Measurements from ENCODE around the gene MLEC.

MLEC gene

DNA sequence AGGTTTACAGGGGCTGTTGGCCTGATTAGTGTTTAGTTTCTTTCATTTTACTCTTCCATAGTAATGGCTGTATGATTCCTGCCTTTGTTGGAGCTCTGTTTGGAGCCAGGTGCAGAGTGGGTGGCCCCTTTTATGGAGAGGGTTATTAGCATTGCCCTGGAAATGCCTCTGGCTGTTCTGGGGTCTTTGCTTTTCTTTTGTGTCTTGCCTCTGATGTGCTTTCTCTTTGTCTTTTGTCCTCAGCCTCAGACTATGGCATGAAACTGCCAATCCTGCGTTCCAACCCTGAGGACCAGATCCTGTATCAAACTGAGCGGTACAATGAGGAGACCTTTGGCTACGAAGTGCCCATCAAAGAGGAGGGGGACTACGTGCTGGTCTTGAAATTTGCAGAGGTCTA is 6.9 kb downstream of the MLEC start:
- DNase-seq: no peak

DNA sequence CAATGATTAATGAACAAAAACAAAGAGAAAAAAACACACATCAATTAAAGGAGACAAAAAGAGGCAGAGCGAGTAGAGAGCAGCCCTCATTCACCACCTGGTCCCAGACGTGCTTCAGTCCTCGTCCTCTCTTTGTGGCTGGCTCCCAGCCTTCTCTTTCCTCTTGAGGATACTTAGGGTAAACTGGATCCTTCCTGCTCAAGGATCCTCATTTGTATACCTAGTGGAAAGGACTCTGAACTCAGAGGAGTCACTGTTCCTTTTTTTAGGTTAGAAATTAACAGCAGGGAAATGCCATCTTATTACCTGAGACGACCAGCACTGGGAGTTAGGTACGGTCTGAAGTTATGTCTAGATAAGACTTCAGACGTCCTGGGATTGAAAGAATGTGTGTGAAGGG is 9.7 kb downstream of the MLEC start:
- DNase-seq: no peak

DNA sequence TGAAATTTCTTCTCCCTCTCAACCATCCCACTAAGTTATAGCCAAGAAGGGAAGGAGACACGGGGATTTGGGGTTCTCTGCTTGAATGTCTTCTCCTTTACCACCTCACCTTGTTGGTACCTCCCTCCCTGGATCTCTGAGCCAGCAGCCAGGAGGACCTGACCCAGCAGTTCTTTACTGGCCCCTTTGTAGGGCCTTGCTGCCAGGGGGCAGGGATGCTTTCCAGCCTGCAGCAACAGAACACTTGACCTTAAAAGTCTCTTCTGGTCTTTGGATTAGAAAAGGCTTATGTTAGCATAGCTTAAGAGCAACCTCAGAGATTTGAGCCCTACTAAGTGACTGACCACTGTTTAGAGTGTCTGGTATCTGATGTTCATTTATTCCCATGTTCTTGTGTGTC is 10.4 kb downstream of the MLEC start:
- no peak for DNase-seq

DNA sequence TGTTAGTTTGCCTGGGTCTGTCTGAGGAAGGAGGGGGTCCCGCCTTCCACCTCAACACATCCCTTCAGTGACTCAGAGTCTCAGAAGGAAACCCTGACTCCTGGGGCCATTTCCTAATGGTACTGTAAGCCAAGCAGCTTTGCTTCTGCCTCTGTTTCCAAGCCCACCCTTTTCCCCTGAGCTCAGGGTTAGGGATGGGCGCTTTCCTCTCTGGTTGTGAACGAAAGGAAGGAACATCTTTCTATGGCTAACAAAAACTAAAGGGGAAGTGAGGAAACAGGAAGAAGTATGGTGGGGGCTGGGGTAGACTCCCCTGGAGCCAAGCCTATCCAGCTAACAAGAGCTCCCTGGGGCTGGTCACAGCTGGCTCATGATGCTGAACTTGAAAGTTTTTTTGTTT is 11.7 kb downstream of the MLEC start:
- DNase-seq: no peak

DNA sequence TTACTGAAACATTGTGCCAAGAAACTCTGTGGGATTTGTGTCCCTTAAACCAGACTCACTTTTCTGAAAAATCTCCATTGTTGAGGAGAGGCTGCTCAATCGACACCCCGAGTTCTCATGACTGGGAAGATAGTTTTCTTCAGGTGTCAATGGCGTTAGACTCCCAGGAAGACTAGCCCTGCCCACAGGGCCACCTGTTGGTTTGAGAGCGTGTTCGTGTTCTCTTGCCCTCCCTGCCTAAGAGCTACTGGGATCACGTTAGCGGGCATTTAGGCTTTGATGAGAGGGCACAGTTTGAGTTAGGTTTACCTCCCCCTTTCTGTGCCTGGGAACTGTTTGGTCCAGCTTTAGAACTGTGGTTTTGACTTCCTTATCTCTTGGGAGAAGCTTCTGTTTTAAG is 12.6 kb downstream of the MLEC start:
- no peak for DNase-seq

DNA sequence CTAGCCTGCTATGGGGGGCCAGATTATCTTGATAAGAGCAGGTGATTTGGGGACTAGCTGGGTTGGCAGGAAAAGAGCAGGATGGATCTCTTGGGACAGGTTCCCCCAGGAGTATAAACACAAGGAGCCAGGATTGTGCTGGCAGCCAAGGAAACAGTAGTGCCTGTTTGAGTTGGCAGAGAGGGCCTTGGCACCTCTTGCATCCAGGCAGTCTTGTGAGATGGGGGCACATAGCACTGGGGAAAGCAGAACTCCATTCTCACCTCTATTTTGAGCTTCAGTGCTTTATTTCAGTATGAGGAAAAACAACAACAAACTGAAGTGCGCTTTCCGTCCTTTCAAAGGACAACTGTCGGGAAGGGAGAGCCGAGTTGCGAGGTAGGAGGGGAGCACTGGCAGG is 13.9 kb downstream of the MLEC start:
- DNase-seq: no peak

DNA sequence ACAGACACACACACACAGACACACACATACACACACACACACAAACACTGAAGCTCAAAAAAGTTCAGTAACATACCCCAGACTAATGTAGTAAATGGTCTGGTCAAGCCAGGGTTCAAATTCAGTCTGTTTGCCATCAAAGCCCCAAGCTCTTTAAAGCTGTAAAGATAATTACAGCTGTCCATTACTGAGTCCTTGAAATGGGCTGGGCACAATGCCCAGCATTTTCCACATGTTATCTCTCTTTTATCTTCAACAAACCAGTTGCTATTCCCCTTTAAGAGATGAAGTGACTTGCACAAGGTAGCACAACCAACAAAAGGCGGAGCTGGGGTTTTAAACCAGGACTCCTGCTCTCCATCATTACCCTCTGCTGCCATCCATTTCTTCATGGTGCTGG is 15.7 kb downstream of the MLEC start:
- DNase-seq: no peak

DNA sequence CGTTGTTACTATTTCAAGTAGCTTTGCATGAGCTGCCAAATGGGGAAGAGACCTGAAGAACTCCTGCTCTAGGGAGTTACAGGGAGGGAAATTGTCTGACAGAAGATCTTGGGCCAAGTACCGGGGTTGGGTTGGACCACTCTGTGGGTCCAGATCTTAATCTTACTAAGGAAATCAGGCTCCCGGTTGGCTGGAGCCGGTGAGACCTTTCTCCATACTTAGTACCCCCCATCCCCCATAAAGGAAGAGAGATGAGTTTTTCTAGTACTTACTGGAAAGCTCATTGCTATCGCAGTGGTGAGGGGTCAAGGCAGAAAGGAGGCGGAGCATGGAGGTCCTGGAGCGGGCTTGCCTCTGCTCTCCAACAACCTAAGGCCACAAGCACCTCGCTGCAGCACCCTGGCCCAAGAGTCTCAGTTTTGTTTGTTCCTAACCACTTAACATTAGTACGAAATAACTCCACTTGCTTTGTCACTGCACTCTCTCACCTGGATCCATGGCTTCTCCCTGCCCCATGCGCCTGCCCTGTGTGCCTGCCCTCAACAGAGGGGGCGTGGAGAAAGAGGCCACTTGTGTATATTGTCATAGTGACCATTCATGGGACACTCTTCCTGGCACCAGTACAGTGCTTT is 16.5 kb downstream of the MLEC start:
- no peak for DNase-seq

DNA sequence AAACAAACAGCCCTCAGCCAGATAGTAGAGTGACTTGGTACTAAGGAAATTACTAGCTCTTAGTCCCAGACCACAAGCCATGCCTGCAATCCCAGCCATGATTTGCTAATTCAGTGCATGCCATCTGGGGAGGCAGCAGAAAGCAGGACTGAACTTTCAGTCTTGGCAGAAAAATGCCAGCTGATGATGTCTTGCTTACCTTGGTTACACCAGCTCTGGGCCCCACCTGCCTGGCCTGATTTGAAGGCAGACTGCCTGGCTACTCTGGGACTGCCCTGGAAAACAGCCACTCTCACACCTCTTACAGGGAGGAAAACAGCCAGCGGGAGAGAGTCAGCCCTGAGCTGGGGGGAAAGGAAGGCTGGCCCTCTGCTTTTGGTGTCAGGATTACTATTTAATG is 18.7 kb downstream of the MLEC start:
- DNase-seq: no peak

DNA sequence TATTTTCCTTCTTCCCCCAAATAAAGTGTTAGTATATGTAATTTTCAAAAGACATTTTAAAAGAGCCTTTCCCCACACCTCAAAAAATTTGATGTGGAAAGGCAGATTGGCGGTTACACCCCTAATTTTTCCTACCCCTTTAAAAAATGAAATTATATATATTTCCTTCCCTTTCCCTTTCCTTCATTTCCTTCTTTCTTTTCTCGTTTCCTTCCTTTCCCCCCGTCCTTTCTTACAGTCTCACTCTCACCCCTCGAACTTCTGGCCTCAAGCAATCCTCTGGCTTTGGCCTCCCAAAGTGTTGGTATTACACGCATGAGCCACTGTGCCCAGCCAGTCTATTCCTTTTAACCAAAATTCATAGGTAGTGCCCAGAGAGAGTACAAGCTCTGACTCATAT is 19.1 kb downstream of the MLEC start:
- DNase-seq: no peak

DNA sequence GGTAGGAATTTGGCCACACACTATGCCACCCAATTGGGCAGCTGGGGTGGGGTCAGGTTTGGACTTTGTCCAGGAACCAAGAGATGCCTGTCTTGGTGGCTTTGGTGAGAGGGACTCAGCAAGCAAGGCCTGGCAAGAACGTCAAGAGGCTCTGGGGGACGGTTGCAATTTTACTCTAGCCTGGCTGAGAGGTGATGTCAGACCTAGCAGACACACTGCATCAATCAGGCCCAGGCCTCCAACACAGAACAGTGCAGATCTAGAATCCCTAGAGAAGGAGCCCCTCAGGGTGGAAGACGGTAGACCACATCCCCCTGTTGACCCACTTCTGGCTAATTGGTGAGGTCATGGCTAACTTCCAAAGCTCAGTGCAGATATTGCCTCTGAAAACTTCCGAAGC is 21.7 kb downstream of the MLEC start:
- no peak for DNase-seq

DNA sequence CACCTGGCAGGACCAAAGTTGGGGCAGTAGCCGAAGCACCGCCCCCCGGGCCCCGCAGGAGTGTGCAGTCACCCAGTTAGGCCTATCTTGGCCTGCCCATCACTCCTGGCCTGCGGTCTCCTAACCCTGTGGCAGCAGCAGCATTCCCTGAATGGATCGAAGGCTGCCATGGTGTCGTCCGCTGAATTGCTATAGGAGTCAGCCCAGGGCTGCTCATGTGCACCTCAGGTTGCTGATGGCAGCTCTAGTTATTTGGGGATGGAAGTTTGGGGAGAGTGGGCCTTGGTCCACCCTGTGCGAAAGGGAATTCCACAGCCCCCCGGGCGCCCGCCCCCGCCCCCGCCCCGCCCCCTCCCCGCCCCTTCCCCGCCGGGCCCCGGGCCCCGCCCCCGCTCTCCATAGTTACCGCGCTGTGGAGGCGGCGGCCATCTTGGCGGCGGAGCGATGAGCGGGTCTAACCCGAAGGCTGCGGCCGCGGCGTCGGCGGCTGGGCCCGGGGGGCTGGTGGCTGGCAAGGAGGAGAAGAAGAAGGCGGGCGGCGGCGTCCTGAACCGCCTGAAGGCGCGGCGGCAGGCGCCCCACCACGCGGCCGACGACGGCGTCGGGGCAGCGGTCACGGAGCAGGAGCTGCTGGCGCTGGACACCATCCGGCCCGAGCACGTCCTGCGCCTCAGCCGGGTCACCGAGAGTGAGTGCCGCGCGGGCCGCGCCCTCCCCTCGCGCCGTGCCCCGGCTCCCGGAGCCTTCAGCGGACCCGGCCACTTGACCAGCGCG is 23.3 kb downstream of the MLEC start, which contains the start of gene UNC119B:
Gene UNC119B, plus strand, starts transcription at position 428 of the 774 bp plus-strand sequence. Its CDS starts 17 bp downstream, at position 445.
- peak; percentile 86 for DNase-seq

DNA sequence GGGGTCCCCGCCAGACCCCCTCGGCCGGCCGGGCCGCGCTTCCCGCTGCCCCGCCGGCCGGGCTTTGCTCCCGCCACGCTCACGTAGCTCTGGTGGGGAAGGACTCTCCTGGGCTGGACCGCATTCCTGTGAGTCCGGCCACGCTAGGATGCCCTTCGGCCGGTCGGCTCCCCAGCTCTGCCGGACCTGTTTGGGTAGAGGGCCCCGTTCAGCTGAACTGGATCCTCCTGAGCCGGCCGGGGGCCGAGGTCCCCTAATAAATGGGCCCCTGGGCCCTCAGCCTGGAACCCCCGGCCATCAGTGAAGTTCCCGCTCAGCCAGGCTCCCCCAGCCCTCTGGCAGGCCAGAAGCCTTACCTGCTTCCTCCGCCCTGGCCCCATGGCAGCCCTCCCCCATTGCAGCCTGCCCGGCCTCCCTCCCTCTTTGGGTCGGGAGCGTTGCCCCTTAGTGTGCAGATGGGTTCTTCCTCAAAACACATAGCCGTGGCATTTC is 23.9 kb downstream of the MLEC start:
- no peak for DNase-seq

DNA sequence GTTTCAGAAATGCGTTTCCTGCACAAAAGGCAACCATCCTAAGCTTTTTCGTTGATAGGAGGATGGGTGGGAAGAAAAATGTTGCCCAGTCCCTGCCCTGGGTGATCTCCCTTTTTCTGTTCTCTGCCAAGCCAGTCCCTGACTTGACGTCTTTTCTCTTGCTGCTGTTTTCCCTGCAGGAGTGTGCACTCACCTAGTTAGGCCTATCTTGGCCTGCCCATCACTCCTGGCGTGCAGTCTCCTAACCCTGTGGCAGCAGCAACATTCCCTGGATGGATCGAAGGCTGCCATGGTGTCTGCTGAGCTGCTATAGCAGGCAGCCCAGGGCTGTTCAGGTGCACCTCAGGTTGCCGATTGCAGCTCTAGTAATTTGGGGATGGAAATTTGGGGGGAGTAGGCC is 24.5 kb downstream of the MLEC start:
- DNase-seq: no peak

DNA sequence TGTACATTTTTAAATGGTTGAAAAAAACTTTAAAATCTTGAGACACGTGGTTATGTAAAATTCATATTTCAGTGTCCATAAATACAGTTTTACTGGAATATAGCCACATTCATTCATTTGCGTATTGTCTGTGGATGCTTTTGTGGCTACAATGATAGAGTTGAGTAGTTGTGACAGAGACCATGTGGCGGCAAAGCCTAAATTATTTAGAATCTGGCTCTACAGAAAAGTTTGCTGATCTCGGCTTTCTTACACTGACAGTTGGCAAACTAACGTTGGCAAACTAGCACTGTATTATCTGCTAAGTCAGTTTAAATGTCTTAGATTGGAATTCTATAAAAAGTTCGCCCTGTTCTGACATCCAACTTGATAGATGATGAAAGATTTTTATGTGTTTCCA is 25.7 kb downstream of the MLEC start:
- DNase-seq: no peak

DNA sequence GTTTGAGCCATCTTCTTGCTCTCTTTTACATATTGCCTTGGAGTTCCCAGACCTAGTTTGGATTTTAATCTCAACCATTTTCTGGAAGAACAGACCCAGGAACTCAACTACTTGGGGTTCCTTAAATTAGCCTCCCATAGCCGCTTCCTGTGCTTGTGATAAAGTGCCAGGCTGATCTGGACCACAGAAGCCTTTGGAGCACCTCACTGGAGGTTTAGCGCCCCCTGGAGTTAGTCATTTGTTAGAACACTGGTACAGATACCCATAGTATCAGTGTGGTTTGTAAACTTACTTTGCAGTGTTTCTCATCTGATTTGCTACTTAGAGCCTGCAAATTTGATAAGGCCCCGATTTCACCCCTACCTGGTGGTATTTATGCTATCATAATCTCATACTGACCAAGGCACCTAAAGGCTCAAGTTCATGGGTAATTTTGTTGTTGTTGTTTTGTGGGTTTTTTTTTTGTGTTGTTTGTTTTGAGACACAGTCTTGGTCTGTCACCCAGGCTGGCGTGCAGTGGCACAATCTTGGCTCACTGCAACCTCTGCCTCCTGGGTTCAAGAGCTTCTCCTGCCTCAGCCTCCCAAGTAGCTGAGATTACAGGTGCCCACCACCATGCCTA is 27.0 kb downstream of the MLEC start:
- peak; percentile 67 for DNase-seq

DNA sequence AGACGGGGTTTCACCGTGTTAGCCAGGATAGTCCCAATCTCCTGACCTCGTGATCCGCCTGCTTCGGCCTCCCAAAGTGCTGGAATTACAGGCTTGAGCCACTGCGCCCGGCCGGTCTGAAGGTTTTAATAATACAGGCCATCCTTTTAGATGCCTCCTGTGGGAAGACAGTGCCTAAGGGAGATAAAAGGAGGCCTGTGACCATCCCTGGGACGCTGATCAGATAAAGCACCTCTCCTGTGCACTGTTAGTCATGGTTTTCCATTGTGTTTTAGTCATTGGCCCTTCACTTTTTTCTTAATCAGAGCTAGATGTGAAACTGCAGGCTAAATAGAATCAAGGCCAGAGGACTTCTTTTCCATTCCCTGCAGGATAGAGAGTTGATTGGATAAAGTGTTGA is 31.1 kb downstream of the MLEC start:
- no peak for DNase-seq

DNA sequence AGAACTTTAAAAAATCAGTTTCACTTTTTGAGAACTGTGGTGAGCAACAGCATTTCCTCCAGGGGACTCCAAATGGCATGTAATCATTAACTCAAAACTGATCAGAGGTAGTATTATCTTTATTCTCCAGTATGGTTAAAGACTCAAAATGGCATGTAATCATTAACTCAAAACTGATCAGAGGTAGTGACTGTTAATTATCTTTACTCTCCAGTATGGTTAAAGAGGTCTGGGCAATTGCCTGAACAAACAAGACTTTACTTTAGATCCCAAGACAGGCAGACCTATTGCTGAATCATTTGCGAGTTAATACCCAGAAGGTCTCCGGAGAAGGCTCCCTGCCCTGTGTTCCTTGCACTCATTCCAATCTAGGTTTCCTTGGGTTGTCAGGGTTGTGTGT is 32.1 kb downstream of the MLEC start:
- DNase-seq: no peak

DNA sequence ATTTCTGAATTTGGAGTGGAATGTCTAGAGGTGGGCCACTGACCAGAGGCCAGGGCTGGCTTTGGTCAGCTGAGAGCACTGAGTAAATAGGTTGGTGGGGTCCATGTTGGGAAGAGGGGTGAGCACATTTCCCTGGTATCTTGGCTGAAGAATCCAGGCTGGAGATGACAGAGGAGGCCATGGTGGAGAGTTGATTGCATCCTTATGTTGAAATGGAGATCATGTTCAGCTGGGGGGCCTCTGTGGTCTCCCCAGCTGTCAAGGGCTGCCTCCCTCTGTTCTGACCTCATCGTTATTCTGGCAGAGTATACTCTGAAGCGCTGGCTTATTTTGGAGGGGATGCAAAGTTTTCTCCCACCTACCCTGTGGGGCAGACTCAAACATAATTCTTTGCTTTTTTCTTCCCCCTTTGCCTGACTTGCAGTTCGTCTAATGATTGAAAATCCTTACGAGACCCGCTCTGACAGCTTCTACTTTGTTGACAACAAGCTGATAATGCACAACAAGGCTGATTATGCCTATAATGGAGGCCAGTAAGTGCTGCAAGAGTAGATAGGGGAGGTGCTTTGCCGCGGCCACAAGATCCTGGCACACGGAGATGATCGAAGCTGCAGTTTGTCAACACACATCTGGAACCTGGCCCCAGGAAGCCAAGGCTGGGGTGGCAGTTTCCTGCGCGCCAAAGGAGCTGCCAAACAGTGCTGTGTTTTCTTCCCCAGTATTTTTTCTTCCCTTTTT is 32.7 kb downstream of the MLEC start:
- DNase-seq: no peak

DNA sequence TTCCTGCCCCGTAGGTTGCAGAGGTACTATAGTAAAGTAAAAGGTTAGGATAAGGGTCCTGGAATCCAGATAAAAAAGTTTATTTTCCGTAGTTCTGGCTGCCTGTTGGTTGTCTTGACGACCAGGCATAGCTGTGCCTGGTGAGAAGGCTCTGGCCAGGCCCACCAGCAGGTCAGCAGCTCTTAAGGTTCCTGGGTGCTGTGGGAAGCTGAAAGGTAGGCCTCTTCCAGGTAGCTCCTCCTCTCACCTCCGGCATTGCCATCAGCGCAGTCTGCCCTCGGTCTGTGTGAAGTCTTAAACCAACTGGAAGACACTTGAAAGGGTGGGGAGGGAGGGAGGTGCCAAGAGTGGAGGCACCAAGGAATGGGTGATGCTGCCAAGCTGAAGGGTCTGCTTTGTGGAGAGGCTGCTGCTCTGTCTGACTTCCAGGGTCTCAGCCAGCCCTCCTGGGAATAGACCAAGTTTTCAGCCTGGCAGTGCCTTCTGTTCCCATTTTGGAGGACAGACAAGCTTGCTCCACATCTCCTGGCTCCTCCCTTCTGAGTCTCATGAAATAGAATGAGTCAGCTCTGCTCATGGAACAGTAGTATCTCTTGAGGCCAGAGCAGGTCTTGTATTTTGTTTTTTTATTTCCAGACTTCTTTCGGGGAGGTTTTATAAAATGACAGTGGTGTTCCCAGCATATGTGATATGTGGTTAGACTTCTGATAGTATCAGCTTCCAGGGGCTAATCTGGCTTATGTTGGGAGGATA is 33.5 kb downstream of the MLEC start:
- DNase-seq: no peak

DNA sequence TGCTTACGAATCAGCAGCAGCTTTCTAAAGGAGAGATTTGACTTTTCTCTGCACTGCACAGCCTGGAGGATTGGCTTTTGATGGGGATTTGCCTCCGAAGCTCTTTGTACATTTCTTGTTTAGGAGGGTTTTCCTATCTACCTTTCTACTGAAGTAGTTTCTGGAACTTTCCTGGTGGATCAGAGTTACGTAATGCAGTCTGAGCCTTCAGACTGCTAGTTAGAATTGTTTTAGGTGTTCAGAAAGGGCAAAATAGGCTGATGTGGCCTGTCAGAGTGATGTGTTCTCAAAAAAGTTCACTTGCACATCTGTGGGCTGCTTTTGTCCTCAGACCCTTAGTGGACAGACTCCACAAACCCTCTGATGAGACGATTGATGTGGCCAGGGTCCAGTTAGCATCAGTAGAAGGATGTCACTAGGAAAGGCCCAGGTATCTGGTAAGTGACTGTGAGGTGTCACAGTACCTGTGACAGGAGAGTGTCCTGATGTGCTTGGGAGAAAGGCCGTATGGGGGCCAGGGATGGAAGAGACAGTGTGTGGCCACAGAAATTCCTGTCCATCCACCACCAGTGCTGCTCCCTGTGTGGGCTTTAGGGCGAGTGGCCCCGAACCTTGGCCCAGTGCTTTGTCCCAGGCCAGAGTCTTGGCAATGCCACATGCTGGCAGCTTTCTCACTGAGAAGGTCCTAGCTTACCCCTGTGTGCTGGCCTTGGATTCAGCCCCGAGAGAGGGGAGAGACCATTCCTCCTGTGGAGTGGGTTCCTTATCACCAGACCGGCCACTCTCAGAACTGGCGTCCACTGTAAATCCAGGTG is 34.2 kb downstream of the MLEC start:
- DNase-seq: no peak

DNA sequence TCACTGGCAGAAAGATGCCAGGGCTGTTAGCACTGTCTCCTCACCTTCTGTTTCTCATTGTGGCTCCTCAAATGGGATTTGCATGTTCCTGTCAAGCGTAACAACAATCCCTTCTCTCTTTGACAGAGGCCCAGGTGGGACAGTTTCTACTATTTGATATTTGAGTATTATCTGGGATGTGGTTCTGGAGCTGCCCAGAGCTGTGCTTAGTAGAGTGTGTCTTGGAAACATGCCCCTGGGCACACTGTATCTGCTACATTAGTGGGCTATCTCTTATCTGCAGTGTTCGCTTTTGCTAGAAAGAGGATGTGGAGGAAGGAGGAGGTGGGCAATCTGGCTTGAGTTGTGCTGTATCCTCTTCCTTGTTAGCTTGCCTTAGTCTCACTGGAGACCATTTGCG is 34.9 kb downstream of the MLEC start:
- no peak for DNase-seq
